Measurements from ENCODE around the gene PURA.

- TF ChIP-seq CTCF (IDR thresholded peaks at IDR 0.05) (no peak), POLR2A (IDR thresholded peaks at IDR 0.05) (no peak)
Measured at GRCh38 chr5:140159014-140159927, 45.4 kb downstream of the PURA start.

Measured in body of pancreas (tissue), 4 donors.